Stimulated activated CD8-positive, alpha-beta memory T cell treated with anti-CD3 and anti-CD28 coated beads, Interleukin-4, amount 100 ng/mL, for 24 hours (primary cell): ENCODE results near the gene RWDD4.
A peak's percentile ranks its signal among the peaks of the same experiment; 100 is the strongest.

ENCODE experiments used
- DNase-seq: peaks from one replicate; pipeline ENCODE4 v3.0.0-alpha.2; 2020; ENCODE audit warnings: low read depth

The RWDD4 gene

DNA sequence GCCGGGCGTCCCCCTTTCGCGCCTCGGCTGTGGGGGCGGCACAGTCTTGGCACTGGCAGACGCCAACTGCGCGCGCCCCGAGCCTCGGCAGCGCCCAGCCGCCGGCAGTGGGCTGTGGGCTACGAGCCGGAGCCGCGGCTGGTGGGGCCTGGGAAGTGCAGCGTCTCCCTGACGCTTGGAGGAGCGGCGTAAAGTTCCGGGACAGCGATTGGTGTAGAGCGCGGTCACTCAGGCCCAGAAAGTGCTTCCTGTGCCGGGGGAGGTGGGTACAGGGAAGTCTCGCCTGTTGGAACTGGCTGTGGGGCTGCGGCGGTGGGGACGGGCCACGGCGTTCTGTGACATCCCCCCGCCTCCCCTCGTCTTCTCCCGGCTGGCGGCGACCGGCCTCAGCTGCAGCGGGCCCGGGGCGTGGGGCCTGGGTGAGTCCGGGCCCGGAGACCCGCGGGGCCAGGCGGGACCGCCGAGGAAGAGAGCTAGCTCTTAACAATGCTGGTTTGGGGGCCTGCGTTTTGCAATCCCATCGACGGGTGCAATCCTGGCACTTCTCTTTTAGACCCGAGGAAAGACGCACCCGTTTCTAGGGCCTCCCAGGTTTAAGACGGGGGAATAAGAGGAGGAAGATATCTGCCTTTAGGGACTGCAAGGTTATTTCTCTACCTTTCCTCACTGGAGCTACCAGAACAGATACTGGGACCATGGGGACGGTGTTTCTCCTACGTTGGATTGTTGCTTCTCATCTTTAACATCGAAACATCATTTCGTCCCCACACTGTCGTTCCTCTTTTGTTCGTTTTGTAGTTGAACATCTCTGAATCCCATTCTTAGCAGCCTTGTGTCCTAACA, at the start of gene RWDD4, which contains the start of gene TRAPPC11:
TSS of gene RWDD4 (minus strand) at position 157 of the 843 bp plus-strand sequence. CDS start 233 bp downstream, outside the sequence.
TSS of gene TRAPPC11 (plus strand) at position 265 of the 843 bp plus-strand sequence. CDS start 4,575 bp downstream, outside the sequence.
- DNase-seq: peak; percentile 95

DNA sequence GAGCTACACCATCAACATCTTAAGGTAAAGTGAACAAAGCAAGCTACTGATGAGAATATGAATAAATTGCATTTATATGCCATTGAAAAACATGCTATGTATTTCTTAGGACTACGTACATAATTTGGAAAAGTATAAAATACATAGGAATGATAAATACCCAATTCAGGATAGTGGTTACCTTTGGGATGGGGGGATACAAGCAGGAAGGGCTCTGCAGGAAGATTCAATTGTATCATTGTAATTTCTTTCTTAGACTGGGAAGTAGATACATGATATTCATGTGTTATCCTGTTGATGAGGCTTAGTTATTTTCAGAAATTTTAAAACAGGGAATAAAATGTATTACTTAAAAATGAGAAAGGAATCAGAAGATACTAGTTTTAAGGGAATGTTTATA, 43.5 kb upstream of the RWDD4 start:
- DNase-seq: no peak

DNA sequence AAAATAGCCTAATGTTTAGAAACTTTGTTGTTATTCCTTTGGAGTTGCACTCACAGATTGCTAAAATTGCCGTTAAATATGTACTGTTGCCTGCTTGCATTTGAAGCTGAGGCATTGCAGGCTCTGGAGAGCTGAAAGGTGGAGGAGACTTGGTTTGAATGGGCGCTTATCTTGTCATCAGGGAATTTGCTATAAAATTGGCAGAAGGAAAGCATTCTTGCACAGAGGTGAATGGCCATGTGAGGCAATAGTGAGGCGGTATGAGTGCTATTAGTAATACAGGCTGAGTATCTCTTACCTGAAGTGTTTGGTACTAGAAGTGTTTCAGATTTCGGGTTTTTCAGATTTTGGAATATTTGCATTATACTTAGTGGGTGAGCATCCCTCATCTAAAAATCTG, 41.4 kb upstream of the RWDD4 start:
- no peak for DNase-seq

DNA sequence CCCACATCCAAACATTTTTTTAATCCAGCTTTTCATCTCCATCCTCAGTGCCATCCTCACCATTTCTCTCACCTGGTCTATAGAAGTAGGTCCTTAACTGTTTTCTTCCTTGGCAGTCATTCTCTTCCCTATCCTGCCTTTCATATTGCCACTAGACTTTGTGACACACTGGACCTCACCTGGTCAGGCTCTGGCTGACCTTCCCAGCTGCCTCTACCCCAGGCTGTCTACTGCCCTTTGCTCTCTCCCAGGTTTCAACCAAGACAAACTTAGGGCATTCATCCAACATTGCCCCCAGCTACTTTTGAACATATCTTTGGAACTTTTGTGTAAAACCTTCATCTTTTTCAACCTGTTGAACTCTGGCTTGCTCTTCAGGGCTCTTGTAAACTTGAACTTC, 39.9 kb upstream of the RWDD4 start:
- DNase-seq: no peak

DNA sequence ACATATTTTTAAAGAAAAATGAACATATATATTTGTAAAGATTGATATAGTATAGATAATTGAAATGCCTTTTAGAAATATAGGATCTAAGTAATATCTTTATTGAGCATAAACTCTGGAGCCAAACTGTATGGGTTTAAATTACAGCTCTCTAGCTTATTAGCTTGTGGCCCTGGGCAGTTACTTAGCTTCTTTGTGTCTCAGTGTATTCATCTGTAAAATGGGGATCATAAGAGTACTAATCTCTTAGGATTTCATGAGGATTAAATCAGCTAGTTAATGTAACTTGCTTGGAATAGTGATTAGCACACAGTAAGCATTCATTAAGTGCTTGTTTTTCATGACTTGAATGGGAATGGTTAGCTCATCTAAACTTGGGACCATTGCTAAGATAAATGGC, 32.9 kb upstream of the RWDD4 start:
- no peak for DNase-seq

DNA sequence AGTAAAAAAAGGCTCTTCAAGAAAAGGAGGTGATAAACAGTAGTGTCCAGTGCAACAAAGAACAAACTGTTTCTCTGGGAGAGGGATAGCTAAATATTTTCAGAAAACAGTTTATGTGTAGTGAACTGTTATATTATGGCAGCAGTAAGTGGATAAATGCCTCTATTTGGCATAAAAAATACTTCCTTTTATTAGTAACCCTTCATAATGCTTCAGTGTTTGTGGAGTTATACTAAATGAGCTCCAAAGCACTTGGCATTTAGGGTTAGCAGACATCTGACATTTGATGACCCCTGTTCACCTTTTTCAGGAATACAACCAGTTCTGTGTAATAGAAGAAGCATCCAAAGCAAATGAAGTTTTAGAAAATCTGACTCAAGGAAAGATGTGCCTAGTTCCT, 32.0 kb upstream of the RWDD4 start:
- DNase-seq: no peak

DNA sequence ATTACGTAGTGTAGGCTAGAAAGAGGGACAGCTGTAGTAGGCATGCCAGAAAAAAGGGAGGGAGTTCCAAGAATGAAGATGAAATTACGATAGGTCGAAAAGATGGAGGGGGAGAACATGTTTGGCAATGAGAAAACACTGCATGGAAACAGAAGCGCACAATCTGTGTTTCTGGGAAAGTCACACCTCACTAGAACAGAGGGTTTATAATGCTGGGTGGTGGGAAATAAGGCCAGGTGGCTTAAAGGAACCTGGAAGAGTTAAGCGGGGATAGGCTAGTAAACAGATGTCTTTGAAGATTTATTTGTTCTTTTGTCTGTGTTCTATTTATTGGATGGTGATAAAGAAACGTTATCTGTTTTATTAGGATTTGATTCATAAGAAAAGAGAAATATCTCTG, 29.2 kb upstream of the RWDD4 start:
- no peak for DNase-seq

DNA sequence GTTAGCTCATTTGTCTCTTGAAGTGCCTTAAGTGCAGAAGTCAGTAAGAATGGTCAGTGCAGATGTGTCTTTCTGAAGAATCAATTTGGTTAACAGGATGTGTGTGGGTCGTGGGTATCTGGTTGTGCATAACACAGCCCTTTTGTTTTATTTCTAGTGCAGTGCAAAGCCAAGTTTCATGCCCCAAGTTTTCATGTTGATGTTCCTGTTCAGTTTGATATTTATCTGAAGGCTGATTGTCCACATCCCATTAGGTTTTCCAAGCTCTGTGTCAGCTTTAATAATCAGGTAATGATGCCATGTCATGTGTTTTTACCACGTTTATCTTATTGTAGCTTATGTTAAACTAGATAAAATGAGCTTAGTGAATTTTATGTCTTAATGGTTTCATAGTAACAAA, 27.5 kb upstream of the RWDD4 start:
- no peak for DNase-seq

DNA sequence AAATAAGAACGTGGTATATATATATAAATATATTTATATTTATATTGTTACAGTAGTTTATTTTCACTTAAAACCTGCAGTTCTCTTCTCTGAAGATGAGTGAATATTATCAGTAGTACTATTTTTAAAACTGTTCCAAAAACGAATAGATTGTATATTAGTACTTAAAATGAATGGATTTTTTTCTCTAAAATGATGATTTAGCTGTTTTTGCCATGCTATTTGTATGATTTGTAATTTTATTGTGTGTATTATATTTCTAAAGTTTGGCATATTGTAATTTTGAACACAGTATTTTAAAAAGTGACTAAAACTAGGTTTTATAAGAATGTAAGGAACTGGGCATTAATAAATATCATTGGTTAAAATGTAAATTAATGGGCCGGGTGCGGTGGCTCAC, 22.1 kb upstream of the RWDD4 start:
- no peak for DNase-seq

DNA sequence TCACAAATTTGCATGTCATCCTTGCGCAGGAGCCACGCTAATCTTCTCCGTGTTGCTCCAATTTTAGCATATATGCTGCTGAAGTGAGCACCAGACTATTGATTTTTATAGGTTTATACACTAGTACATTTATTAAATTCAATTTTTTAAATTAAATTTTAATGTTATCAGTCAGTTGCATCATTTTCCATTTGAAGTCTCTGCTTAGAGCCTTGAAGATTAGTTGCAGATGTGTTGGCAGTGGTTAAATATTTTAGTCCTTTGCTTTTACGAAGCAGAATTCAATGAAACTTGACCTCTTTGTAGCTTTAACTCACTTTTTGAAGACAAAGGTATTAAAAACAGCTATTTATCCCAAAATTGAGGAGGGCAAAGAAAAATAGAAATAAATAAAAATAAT, 16.6 kb upstream of the RWDD4 start:
- DNase-seq: no peak

DNA sequence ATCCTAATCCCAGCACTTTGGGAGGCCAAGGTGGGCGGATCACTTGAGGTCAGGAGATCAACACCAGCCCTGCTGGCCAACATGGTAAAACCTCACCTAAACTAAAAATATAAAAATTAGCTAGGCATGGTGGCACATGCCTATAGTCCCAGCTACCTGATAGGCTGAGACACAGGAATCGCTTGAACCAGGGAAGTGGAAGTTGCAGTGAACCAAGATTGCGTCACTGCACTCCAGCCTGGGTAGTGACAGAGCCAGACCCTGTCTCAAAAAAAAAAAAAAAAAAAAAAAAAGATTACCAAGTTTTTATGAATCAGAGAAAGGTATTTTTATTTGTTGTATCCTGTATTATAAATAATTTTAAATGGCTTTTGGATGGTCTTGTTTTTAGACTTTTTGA, 15.2 kb upstream of the RWDD4 start:
- DNase-seq: no peak

DNA sequence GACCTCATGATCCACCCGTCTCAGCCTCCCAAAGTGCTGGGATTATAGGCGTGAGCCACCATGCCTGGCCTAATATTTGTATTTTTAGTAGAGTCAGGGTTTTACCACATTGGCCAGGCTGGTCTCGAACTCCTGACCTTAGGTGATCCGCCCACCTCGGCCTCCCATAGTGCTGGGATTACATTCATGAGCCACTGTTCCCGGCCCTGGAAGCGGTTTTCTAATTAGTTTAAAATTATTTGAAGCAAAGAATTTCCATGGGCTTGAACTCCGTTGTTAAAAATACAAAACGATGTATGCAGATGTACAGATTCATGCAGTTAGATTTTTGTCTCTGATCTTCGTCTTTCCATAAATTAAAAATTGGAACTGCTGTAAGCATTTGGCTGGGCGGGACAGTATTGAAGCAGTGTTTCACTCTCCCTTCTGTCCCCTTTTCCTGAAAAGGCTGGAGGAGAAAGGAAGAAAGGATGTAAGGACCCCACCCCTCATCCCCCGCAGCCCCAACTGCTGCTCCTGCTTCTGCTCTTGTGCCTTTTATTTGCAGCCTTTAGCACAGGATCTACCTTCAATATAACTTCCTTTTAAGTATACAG, 12.1 kb upstream of the RWDD4 start:
- DNase-seq: no peak

DNA sequence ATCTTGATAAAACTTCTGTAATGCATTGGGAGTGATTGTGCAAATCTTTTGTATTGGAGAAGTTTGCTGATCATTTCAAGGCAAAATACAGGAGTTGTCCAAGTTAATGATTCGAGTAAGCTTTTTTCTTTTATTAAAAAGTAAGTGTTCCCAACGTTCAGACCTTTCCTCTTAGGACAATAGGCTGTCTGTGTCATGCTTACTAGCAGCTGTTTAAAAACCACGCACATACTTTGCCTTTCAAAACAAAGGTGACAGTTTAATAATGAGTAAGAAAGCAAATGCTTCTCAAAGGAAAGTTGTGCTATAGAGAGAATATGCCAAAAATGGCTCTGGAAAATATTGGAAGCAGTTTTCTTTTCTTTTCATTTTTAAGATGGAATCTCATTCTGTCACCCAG, 11.3 kb upstream of the RWDD4 start:
- DNase-seq: no peak

DNA sequence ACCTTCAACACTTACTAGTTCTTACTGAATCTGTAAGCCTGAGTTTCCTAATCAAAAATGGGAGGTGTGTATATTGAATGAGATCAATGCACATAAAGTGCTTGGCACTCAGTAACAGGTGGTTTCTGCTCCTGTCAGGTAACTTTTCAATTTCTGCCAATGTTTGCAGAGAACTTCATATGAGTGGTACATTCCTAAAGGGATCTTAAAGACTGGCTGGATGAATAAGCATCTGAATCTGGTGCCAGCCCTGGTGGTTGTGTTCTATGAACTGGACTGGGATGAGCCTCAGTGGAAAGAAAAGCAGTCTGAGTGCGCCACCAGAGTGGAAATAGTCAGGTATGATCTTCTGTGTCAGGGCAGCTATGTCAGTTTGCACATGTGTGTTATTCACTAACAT, 7.1 kb upstream of the RWDD4 start:
- no peak for DNase-seq

DNA sequence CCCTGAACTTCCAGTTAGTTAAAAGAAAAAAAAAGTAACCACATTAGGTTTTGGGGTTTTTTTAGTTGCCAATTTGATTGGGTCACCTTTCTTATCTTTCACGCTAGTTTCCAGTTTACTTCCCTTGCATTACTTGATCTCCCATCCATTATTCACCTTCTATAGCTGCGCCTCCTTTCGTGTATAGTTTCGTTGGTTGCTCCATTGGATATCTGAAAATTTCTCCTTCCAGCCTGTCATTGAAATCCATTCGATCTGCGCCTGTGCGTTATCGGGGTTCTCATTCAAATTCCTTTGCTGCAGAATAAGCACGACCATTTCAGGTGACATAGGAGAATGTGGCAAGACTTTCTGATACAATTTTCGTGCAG, 872 bp upstream of the RWDD4 start:
- no peak for DNase-seq

DNA sequence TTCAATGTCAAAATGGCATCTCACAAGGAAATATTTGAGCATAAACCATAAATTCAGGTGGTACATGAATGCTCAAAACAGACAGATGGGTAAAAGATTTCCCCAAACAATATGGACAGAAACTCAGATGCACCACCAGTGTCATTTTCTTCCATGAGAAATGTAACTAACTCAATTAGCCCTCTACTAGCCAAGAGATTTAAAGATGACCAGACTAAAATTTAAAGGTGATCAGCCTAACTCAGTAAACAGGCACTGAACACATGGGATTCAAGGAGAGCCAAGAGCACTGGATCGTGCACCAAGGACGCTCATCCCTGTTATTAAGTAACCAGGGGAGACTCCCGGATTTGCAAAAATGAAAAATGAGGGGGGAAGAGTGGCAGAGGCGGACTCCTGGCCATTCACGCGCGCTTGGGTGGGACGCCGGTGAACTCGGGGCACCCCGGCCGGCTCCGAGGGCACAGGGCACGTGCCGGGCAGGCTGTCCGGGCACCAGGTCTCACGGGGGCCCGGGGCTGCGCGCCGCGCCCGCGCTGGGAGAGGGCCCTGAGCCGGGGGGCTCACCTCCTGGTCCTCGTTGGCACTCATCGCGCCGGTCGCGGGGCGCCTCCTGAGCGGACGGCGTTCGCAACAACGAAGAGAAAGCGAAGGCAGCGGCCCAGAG, 490 bp downstream of the RWDD4 start:
- DNase-seq: peak; percentile 18

DNA sequence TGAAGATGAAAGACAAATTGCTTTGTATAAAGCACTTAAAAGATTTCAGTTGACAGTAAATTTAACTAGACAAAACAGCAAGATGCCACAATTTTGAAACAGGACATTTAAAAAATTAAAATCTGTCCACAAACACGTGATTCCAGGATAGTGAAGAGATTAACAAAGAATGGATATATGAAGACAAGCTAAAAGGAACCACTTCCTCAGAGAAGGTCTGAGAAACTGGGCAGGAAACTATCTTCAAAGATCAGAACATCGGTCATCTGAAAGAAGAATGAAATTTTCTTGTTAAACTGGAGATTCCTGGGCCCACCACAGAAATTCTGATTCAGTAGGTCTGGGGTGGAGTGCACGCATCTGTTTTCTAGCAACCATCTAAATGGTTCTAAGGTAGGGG, 1.4 kb downstream of the RWDD4 start:
- DNase-seq: no peak

DNA sequence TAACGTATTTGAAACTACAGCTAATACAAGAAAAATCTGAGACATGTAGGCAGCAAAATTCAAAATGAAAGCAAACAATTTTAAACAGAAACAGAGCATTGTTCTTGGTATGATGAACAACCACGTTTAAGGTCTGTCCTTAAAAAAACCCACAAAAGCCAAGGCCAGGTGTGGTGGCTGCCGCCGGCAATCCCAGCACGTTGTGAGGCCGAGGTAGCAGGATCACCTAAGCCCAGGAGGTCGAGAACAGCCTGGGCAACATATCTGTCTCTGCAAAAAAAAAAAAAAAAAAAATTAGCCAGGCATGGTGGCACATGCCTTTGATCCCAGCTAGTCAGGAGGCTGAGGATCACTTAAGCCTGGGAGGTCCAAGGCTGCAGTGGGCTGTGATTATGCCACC, 13.7 kb downstream of the RWDD4 start:
- DNase-seq: no peak

DNA sequence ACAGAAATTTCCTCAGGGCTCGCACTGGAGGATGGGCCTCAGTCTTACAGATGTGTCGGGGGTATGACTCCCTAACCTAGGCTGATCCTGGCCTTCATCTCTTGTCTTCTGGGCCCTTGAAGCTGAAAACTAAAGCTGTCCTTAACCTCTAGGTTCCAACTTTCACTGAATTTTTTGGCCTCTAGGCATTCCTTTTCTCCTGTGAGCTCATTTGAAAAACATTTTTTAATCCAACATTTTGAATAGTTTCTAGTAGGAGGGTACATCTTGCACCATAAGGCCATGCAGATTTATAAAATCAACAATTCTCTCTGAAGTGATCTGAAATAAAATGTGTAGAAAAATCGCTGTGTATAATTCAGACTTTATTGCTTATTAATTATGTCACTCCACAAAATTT, 19.7 kb downstream of the RWDD4 start:
- no peak for DNase-seq

DNA sequence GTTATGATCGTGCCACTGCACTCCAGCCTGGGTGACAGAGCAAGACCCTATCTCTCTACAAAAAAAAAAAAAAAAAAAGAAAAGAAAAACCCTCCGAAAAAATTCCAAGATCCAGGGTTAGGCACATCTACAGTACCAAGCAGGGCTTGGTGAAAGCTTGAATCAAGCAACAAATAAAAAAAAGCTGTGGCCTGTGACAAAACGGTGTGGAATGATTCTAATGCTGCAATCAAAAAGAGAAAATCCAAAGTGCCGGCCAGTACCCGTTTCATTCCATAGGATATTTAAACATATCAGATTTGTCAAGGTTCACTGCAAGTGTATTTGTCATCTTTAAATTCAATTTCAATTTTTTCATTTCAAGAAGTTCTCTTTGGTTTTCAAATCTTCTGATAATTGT, 20.5 kb downstream of the RWDD4 start:
- no peak for DNase-seq

DNA sequence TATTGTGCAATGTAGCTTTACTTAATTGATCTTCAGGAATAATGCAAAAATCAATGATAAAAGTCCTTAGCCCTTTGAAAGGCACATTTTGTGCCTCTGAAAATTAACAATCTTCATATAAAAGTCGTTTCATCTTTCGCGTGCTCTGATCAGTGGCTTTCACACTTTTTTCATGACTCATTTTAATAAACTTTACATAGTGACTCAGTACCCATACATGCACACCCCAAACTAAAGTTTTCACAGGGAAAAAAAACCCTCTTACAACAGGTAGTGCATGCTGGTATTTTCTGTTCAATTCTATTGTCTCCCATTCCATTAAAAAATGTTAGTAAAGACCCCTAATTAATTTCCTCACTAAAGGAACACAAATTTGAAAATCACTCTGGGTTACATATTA, 21.5 kb downstream of the RWDD4 start:
- no peak for DNase-seq

DNA sequence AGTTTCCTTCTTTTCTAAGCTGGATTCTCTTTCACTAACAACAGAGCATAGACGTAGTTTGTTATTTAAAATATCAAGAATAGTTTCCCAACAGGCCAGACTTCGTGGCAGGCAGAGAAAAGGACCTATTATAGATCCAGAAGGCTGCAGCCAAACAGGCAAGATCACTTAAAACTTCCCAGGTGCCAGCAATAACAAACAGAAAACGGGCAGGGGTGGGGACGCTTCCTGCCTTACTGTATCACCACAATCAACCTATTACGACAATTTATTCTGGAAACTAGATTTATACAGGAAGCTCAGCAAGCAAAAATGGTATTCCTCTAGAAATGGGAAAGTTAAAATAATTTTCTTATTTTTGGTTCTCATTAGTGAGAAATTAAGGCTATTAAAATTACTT, 22.1 kb downstream of the RWDD4 start:
- DNase-seq: no peak

DNA sequence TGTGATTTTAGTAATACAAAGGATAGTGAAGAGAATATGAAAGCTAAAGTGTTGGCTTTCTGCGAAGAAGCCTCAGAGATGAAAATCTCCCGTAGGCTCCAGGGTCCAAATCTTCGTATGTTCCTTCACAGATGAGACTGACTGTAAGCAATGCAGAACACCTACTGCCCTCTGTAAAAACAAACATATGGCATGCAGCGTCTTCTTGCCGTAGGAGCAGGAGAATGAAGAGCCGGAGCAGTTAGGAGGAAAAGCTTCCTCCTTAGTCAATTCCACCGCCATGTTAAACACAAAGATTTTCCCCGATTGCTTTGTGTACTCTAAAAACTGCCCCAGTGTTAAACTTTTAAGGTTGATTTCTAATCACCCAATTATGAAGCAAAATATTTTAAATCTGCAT, 22.5 kb downstream of the RWDD4 start:
- DNase-seq: no peak
